HL-60/S4 treated with retinoic acid at 250 ng/mL for 4 days and 3 days (cell line): ENCODE data around the gene RAD23A.
"Not testable (repeated sequence)": the region's sequence is repeated elsewhere in the genome, so short reads cannot be mapped to it uniquely, and the experiment has no call there.

Source experiments
- in situ Hi-C: fragments of 300-500 bp; cut with MboI; formaldehyde crosslinking; loops from 2 replicates; pipeline ENCODE4 v1.7.0; 2022; ENCODE audit warnings: low sequenced_read_pairs

The RAD23A gene

DNA sequence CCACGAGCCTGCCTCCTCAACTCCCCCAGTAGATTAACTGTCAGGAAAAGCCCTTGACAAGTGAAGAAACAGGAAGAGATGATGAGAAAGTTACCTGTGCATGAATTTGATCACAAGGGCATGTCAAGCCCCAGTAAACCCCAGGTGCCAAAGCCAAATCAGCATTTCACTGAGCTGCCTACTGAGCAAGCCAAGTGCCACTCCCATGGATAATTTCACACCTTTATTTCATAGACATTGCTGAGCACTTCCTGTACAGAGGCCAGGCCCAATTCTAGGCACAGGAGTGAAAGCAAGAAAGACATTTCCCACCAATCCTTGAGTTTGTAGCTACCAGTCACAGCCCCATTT lies 8.9 kb downstream of the RAD23A start:
- in situ Hi-C loops, result no loop called here

DNA sequence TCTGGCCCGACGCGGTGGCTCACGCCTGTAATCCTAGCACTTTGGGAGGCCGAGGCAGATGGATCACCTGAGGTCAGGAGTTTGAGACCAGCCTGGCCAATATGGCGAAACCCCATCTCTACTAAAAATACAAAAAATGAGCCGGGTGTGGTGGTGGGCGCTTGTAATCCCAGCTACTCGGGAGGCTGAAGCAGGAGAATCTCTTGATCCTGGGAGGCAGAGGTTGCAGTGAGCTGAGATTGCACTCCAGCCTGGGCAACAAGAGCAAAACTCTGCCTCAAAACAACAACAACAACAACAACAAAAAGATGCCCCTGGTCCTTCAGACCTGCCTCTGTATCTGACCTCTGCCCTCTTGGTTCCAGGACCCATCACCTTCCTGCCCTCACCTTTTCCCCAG lies 9.9 kb downstream of the RAD23A start:
- in situ Hi-C loops, result not testable (repeated sequence)

DNA sequence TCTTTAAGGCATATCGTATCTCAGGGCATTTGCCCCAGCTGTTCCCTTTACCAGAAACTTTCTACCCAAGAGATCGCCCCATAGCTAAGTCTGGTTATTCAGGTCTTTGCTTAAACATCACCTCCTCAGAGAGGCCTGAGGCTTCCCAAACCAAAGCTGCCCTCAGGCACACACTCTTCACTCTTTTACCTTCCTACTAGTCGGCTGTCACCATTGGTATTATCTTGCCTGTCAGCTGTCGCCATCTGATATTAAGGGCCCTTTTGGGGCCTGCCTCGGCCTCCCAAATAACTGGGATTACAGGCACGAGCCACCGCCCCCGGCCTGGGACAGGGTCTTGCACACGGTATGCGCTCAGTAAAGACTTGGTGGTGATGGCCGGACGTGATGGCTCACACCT lies 10.3 kb downstream of the RAD23A start:
- in situ Hi-C loops, result no loop called here

DNA sequence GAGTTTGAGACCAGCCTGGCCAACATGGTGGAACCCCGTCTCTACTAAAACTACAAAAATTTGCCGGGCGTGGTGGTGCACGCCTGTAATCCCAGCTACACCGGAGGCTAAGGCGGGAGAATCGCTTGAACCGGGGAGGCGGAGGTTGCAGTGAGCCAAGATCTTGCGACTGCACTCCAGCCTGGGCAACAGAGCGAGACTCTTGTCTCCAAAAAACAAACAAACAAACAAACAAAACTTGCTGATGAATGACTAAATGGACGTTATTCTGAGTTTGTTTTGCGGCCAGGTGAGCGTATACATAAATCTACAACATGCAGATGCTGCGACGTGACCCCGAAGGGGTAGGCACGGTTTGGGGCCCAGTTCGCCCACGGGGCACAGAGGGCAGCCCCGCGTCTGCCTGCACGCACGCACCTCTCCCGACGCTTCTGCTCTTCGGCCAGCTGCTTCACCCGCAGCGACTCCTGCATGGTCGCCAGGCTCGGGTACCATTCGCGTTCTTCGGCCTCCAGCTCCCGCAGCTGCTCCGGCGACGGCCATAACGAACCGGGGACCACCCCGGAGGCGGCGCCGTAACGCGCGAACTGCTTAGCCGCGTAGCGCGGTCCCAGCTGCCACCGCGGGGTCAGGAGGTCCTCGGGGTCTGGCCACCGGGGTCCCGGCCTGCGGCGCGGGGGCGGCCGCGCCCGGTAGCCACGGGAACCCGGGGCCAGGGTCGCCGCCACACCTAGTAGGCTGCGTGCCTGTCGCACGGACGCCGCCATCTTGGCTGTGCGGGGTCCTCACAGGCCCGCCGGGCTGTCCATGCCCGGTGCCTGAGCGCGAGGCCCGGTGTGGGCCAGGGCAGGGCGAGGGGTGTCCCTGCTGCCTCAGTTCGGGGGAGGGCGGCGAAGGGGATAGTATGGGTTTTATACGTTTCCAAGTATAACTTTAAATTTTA lies 11.1 kb downstream of the RAD23A start, which contains the start of gene GADD45GIP1:
Gene GADD45GIP1, minus strand, starts transcription at position 778 of the 943 bp plus-strand sequence. Its CDS starts 11 bp downstream, at position 767.
- in situ Hi-C loops, result no loop called here

DNA sequence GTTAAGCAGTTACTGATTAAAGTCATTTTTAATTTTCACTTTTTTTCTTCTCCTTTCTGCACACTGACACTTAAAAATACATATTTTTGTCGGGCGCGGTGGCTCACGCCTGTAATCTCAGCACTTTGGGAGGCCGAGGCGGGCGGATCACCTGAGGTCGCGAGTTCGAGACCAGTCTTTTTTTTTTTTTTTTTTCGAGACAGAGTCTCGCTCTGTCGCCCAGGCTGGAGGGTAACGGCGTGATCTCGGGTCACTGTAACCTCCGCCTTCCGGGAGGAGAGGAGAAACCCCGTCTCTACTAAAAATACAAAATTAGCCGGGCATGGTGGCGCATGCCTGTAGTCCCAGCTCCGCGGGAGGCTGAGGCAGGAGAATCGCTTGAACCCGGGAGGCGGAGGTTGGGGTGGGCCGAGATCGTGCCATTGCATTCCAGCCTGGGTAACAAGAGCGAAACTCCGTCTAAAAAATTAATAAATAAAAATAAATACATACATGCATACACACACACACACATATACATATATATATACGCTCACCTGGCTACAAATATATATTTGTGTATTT lies 11.8 kb downstream of the RAD23A start:
- in situ Hi-C loops, result not testable (repeated sequence)

DNA sequence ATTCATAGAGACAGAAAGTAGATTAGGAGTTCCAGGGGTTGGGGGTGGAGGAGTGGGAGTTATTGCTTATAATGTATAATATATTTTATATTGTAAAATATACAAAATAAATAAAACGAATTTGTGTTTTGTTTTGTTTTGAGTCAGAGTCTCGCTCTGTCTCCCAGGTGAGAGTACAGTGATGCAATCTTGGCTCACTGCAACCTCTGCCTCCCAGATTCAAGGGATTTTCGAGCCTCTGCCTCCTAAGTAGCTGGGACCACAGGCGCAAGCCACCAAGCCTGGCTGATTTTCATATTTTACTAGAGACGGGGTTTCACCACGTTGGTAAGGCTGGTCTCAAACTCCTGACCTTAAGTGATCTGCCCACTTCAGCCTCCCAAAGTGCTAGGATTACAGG lies 13.8 kb downstream of the RAD23A start:
- in situ Hi-C loops, result no loop called here

DNA sequence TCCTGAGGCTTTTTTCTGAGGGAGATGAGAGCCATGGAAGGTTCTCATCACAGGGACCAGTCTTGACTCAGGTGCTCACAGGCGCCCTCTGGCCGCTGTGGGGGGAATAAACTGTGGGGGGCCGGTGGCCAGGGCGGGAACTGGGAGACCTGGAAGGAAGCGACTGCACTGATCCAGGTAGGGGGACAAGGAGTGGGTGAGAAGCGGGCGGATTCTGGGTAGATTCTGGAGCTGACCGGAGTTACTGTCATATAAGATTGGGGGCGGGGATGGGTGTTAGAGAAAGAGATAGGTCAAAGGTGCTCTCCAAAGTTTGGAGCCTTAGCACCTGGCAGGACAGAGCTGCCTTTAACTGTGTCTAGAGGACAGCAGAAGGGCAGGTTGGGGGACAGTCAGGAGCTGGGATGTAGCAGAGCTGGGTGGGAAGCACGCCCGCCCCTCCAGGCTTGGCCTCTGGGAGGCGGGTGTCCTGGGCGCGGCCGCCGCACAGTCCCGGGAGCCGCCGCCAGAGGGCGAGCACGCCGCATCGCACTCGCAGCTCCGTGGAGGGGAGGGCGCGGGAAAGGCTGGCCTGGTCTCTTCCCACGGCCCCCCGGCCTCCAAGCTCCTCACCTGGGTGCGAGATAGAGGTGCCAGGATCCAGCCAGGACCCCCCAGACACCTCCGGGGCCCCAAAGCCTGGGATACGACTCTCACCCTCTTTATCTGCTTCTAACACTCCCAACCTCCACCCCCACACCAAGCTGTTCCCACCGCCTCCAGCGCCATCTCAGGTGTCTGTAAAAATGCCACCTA lies 19.6 kb downstream of the RAD23A start:
- in situ Hi-C loops, result no loop called here

DNA sequence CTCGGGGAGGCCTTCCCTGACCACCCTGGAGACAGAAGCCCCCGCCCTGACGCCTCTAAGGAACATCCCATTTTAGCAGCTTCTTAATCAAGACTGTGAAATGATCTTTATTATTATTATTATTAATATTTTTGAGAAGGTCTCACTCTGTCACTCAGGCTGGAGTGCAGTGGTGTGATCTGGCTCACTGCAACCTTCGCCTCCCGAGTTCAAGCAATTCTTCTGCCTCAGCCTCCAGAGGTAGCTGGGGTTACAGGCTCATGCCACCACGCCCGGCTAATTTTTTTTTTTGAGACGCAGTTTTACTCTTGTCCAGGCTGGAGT lies 20.1 kb downstream of the RAD23A start:
- in situ Hi-C loops, result no loop called here

DNA sequence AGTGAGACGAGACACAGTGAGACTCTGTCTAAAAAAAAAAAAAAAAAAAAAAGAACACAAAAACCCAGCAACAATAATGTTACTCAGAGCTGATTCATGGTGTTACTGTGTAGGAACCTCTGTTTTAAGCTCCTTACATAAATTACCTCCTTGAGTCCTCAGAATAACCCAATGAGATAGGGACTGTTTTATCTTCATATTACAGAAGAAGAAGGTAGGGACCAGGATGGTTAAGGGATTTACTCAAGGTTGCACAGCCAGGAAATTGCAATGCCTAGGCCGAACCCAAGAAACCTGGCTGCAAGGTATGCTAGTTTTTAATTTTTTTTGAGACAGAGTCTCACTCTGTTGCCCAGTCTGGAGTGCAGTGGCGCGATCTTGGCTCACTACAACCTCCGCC lies 22.2 kb downstream of the RAD23A start:
- in situ Hi-C loops, result no loop called here

DNA sequence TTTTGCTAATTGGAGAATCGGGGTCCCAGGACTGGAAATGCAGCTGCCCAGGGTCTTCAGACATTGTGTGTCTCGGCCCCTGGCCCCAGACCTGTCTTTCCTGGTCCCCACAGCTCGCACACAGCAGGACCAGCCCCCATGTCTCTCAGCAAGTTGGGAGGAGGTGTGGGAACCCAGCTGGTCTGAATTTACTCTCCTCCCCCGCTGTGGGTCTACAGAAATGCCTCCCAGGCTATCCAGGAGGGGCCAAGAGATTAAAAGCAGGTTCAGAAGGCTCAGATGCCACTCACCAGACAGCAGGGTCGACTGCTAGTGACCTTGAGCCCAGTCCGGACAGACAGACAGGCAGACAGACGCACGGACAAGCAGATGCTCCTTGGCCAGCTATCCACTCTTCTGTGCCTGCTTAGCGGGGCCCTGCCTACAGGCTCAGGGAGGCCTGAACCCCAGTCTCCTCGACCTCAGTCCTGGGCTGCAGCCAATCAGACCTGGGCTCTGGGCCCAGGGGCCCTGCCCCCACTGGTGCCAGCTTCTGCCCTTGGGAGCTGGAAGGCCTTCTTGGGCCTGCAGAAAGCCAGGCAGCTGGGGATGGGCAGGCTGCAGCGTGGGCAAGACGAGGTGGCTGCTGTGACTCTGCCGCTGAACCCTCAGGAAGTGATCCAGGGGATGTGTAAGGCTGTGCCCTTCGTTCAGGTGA lies 23.8 kb downstream of the RAD23A start, which contains the start of gene DAND5:
Gene DAND5, plus strand, starts transcription at position 285 of the 697 bp plus-strand sequence. Its CDS starts 85 bp downstream, at position 370.
- in situ Hi-C loops, result no loop called here

DNA sequence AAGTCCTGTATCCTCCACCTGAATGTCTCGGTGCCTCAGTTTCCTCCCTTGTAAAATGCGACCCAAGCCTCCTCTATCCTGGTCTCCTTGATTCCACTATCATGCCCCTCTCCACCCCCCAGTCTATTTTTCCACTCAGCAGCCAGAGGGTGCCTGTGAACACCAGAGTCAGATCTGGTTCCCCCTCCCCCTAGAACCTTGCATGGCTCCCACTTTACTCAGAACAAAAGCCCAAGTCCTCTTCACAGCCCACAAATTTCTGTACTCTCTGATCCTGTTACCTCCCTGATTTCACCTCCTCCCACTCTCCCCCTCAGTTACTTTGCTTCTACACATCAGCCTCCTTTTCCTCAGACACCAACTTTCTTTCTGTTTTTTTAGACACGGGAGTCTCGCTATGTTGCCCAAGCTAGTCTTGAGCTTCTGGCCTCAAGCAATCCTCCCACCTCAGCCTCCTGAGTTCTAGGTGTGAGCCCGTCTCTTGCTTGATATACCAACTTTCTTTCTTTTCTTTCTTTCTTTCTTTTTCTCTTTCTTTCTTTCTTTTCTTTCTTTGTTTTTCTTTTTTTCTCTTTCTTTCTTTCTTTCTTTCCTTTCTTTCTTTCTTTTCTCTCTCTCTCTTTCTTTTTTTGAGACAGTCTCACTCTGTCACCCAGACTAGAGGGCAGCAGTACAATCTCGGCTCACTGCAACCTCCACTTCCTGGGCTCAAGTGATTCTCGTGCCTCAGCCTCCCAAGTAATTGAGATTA lies 24.6 kb downstream of the RAD23A start:
- in situ Hi-C loops, result loop anchor here (5.0 to 10.0 kb wide), 2 partner anchors 122 to 275 kb away; no protein-coding TSS in a partner anchor

DNA sequence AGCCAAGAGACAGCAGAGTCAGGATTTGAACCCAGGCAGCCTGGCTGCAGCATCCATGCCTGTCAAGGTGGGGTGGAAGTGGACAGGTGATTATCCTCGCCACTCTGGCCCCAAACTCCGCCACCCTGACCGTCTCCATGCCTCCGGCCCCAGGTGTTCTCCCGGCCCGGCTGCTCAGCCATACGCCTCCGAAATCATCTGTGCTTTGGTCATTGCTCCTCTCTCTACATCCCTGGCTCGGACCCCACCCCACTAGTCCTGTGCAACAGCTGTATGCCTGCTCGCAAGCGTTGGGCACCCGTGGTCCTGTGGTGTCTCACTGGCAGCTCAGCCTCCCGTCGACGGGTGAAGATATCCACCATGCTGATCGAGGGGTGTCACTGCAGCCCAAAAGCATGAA lies 27.6 kb downstream of the RAD23A start:
- in situ Hi-C loops, result loop anchor here (5.0 to 10.0 kb wide), 2 partner anchors 119 to 272 kb away; no protein-coding TSS in a partner anchor

DNA sequence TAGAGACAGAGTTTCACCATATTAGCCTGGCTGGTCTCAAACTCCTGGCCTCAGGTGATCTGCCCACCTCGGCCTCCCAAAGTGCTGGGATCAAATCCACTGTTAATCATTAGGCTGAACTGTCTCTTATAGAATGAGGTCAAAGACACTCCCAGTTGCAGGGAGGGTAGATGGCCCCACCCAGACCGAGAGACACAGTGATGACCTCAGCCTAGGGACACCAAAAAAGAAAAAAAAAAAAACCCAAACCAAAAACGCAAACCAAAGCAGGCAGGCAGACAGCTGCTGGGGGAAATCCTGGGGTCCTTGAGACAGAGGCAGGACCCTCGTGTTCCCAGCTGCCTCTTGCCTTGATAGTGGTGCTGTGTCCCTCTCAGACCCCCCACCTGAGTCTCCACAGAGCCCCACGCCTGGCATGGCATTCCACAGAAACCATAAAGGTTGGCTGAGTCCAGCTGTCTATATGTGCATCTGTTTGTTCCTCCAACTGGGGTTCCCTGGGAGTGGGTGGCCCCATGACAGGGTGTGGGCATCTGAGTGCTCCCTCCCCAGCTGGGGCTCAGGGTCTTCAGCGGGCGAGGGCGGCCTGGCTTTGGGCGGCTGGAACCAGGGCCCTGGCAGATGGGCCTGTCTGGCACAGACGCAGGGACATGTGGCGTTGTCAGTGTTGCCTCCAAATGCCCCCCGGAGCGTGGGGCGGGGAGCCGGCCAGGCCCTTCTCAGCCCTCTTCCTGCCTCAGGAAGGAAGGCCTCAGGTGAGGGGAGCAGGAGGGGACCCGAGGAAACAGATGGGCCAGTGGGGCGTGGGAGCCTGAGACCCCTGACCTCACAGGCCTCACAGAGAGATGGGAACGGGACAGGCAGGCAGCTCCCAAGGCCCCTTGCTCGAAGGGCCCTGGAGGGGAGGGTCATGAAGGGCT lies 28.9 kb downstream of the RAD23A start:
- in situ Hi-C loops, result loop anchor here (5.0 to 10.0 kb wide), 2 partner anchors 118 to 270 kb away; no protein-coding TSS in a partner anchor

DNA sequence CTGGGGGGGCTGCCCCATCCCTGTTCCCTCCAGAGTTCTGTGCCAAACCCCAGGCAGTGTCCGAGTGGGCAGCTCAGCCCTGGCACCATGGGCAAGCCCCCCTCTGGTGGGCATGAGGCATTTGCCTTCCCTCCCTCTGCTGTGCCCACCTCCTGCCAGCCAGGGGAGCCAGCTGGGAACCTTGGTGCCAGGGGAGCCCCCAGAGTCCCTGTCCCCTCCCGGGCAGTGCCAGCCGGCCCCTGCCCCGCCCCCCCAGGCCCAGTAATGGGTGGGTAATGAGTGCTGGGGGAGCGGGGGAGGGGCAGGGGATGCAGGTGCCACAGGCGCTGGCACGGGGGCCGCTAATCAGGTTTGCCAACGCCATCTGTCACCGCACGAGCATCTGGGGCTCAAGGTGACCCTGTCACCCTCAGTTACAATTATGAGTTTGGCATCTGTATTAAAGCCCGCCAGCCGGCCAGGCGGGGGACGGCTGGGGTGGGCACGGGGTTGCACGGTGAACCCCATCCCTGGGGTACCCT lies 29.6 kb downstream of the RAD23A start:
- in situ Hi-C loops, result loop anchor here (10.0 kb wide), 1 partner anchor 270 kb away; no protein-coding TSS in a partner anchor

DNA sequence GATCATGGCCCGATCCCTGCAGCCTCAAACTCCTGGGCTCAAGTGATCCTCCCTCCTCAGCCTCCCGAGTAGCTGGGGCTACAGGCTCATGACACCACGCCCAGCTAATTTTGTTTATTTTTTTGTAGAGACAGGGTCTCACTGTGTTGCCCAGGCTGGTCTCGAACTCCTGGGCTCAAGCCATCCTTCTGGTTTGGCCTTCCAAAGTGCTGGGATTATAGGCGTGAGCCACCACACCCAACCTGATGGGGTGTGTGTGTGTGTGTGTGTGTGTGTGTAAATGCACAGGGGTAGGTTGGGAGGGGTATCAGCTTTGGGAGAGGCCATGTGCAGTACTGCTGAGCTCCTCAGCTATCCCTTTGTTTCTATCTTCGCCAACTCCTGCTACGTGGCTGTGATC lies 30.4 kb downstream of the RAD23A start:
- in situ Hi-C loops, result loop anchor here (10.0 kb wide), 1 partner anchor 269 kb away; no protein-coding TSS in a partner anchor

DNA sequence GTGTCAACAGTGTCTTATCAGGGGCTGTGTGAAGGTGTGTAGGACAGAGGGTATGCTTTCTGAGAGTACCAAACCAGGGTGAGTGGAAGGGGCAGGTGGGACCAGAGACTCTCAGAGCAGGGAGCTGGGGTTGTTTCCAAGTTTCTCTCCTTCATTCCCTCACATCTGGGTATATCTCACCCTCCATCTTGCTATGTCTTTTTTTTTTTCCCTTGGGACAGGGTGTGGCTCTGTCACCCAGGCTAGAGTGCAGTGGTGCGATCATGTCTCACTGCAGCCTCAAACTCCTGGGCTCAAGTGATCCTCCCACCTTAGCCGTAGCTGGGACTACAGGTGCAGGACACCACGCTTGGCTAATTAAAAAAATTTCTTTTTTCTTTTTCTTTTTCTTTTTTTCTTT lies 34.3 kb downstream of the RAD23A start:
- in situ Hi-C loops, result loop anchor here (10.0 kb wide), 1 partner anchor 265 kb away; no protein-coding TSS in a partner anchor

DNA sequence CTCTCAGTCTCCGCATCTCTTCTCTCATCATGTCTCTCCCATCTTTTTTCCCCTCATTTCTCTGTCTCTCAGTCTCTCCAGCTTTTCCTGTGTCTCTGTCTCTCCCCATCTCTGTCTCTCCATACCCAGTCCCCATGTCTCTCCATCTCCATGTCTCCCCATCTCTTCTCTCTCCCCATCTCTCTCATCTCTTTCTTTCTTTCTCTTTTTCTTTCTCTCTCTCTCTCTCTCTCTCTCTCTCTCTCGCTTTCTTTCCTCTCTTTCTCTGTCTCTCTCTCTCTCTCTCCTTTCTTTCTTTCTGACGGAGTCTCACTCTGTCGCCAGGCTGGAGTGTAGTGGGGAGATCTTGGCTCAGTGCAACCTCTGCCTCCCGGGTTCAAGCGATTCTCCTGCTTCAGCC lies 37.0 kb downstream of the RAD23A start:
- in situ Hi-C loops, result no loop called here

DNA sequence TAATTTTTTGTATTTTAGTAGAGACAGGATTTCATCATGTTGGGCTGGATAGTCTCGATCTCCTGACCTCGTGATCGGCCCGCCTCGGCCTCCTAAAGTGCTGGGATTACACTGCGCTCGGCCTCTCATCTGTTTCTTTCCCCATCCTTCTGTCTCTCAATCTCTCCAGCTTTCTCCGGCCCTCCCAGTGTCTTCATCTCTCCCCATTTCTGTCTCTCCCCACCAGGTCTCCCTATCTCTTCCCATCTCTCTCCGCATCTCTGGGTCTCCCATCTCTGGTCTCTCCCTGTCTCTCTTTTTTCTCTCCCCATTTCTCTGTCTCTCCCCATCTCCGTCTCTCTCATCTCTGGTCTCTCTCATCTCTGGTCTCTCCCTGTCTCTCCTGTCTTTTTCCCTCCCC lies 37.4 kb downstream of the RAD23A start:
- in situ Hi-C loops, result no loop called here
